Stimulated activated CD4-positive, alpha-beta T cell treated with anti-CD3 and anti-CD28 coated beads, Interleukin-1b, Interleukin-23, amount 100 ng/mL, for 1 hour (primary cell): ENCODE measurements around the gene PLB1.
"Not testable (repeated sequence)": the region's sequence is repeated elsewhere in the genome, so short reads cannot be mapped to it uniquely, and the experiment has no call there.

Experiments
- DNase-seq, 2 donors: peaks; one replicate each; pipeline ENCODE4 v3.0.0-alpha.2; 2020; ENCODE audit warnings: low read depth in 2 of 2

Gene PLB1

GRCh38 chr2:28469947-28470535 is 25.8 kb upstream of the PLB1 start:
- no peak for DNase-seq

DNA sequence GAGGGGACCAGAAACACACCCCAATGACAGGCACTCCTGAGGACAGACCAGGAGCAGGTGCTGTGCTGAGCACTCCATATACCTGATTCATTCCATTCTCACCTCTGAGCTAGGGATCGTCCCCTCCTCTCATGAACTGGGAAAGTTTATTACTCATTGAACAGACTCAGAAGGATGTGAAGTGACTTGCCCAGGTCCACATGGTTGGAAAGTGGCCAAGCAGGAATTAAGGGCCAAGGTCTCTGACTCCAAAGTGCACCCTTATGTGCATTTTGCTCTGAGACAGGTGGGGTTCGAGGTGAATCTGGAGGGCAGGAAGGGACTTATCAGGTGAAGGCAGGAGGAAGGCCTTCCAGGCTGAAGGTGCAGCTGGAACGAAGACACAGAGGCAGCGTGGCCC is 25.1 kb upstream of the PLB1 start:
- no peak for DNase-seq

- no peak for DNase-seq
These were observed 24.6 kb upstream of the PLB1 start for GRCh38 chr2:28471214-28471613.

- no peak for DNase-seq
These were observed 24.1 kb upstream of the PLB1 start for GRCh38 chr2:28471701-28472236.

DNA sequence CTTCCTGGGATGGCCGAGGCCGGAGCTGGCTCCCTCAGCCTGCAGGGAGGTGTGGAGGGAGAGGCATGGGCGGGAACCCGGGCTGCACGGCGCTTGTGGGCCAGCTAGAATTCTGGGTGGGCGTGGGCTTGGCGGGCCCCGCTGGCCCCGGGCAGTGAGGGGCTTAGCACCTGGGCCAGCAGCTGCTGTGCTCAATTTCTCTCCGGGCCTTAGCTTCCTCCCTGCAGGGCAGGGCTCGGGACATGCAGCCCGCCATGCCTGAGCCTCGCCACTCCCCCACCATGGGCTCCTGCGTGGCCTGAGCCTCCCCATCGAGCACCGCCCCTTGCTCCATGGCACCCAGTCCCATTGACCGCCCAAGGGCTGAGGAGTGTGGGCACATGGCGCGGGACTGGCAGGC is 23.2 kb upstream of the PLB1 start:
- not testable (repeated sequence) for DNase-seq

- no peak for DNase-seq
These were observed 20.7 kb upstream of the PLB1 start for GRCh38 chr2:28475088-28475595.

GRCh38 chr2:28477087-28477486 is 18.8 kb upstream of the PLB1 start:
- no peak for DNase-seq

DNA sequence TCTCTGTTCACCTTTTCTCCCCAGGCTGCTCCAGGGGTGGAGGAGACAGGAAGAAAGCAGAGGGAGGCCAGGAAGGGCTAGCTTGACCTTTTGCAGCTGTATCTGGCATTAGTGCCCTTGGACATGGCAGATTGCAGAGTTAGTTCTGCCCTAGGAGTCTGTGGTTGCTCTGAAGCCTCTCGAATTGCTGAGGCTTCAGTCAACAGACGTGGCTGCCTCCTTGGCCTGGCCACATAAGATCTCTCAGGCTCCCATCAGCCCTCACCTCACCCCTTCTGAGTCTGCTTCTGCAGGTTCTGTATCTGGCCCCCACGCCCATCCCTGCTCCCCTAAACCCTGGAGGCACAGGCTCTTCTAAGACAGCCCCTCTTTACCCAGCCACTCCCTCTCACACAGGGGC is 18.2 kb upstream of the PLB1 start:
- no peak for DNase-seq

- no peak for DNase-seq
These were observed 15.3 kb upstream of the PLB1 start for GRCh38 chr2:28480403-28481049.

DNA sequence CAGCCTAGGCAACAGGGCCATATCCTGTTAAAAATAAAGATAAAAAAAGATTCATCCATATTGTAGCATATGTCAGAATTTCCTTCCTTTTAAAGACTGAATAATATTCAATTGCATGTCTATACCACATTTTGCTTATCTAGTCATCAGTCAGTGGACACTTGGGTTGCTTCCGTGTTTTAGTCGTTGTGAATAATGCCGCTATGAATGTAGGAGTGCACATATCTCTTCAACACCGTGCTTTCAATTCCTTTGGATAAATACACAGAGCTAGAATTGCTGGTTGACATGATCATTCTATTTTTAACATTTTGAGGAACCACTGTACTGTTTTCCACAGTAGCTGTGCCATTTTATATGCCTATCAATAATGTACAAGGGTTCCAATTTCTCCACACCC is 14.0 kb upstream of the PLB1 start:
- DNase-seq: no peak

DNA sequence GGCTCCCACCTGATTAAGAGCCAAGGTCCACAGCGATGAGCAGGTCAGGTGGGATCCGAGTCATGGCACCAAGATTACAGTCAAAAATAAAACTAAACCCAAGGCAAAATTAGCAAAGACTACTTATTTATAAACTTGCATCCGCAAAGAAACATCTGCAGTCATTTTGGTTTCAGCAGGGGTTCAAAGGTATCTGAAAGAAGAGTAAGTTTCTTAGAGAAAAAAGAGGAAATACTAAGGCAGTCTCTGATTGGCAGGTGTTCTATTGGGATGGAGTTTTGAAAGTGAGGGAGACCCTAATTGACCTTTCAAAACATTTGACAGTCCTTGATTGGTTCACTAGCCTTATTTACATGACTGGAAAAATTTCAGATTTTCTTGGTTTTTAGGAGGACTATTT is 11.0 kb upstream of the PLB1 start:
- DNase-seq: no peak

- DNase-seq: no peak
These were observed 9.3 kb upstream of the PLB1 start for GRCh38 chr2:28486526-28486925.

GRCh38 chr2:28487258-28487657 is 8.6 kb upstream of the PLB1 start:
- no peak for DNase-seq

- DNase-seq: no peak
These were observed 7.6 kb upstream of the PLB1 start for GRCh38 chr2:28488083-28488830.

DNA sequence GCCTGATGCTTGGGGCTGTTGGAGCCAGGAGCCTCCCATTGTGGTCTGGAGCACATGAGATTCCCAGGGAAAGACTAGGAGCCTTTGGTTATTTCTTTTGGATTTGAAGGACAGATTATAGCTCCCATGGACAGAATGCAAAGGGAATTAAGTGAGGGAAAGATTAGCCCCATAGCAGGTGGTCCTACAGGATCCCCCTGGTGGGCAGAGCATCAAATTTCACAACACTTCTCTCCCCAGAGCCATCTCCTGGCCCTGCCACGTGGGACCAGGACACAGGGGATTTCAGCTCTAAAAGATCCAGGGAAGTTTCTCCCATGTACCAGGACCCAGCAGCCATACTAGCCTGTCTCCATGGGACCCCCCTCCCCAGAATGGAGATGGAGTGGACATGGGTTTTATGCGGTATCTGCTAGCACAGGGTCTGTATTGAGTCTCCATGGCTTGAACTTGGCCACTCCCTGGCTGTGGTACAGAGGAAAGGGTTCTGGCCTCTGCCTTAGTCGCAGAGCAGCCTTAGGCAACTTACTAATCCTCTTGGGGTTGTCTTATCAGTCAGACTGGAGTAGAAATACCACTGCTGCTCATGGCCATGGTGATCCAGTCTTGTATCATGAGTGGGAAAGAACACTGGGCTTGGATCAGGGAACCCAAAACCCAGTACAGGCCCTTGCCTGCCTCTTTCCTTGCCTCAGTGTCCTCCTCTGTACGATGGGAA is 6.8 kb upstream of the PLB1 start:
- no peak for DNase-seq

GRCh38 chr2:28490558-28490957 is 5.3 kb upstream of the PLB1 start:
- DNase-seq: no peak

- DNase-seq: no peak
These were observed 3.6 kb upstream of the PLB1 start for GRCh38 chr2:28492282-28492681.

- DNase-seq: no peak
These were observed 2.2 kb upstream of the PLB1 start for GRCh38 chr2:28493636-28494035.

DNA sequence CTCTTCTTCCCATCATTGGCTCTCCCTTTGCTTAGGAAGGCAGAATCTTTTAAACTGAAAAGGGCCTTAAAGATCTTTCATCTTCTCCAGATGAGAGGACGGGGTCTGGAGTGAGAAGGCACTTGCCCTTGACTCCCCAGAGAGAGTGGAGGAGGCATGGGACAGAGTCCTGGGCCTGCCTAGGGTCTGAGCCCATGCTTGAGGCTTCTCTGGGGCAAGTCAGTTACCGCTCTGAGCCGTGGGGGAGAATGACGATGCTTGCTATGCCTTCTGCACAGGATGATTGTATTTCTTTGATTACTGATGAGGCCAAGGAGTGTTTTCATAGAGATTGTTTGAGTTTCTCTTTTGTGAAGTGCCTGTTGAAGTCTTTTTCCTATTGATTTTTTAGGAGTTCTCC is 921 bp downstream of the PLB1 start:
- no peak for DNase-seq

GRCh38 chr2:28497206-28497605 is 1.3 kb downstream of the PLB1 start:
- DNase-seq: no peak

DNA sequence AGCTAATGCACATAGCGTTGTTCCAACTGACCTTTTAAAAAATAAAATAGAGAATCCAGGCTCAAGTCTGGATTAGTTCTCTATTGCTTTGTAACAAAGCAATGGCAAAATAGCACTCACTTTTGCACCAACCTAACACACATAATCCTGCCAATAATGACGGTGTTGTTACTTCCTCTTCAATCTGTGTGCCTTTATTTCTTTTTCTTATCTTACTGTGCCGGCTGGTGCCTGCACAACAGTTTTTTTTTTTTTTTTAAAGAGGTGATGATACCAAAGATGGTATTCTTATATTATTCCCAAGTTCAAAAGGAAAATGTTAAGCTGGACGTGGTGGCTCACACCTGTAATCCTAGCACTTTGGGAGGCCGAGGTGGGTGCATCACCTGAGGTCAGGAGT is 3.4 kb downstream of the PLB1 start:
- DNase-seq: no peak

DNA sequence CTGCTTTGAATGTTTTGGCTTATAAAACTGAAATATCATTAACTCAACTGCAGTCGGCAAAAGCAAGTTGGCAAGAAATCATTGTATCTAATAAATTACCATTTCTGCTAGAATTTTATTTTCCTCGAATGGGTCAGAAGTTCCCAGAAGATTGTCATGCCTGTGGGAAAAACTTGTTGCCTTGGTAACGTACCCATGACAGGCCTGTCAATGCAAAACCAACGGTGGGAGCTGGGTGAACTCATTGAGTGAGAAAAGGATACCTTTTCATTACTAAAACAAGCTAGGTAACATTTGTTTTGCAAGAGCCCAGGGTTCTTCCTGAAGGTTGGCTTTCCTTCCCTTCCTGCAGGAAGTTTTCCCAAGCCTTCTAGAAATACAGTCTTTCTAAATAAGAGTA is 9.5 kb downstream of the PLB1 start:
- no peak for DNase-seq
